Esophagus squamous epithelium (tissue), 4 donors: ENCODE results near the gene ZNF524.

Source experiments
- CTCF ChIP-seq, 6 experiments: fragments of 450-650 bp in 4 of 6; fragments of 200-600 bp in 2 of 6; sonication (generic) in 2 of 6; IDR thresholded peaks; one replicate each; pipeline ENCODE4 v1.5.1; 2016 to 2019; ENCODE audit warnings: antibody characterized with exemption in 6 of 6, mild to moderate bottlenecking in 4 of 6, moderate library complexity in 4 of 6
- POLR2A ChIP-seq, 4 donors: fragments of 450-650 bp; IDR thresholded peaks; one replicate each; pipeline ENCODE4 v1.6.1; 2017; ENCODE audit warnings: antibody characterized with exemption in 4 of 4, mild to moderate bottlenecking in 4 of 4, moderate library complexity in 3 of 4

GRCh38 chr19:55613930-55614710, 14.0 kb downstream of the ZNF524 start:
- TF ChIP-seq POLR2A (IDR thresholded peaks at IDR 0.05) (no peak), CTCF (IDR thresholded peaks at IDR 0.05) (no peak)
